ENCODE results near the gene BTBD16. TPM values are rescaled to one million over a fixed set of nuclear protein-coding genes. Genes with fewer than 3 reads are reported as not detected.

The BTBD16 gene
- total and polyA plus RNA-seq, 7 experiments from 2014 or later, result not detected

DNA sequence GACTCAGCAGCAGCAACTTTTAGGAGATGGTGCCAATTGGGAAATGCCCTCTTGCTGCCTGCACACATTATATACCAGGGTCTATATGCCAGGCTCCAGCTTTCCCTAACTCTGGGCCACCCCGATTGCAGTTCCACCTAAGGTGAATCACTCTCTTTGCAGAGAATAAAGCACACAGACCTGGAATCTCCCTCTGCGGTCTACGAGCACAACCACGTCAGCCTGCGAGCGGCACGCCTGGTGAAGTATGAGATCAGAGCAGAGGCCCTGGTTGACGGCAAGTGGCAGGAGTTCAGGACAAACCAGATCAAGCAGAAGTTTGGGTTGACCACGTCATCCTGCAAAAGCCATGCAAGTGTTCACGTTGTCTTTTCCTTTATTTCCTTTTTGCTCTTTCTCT, 65.2 kb downstream of the BTBD16 start:
- CTCF ChIA-PET, result no interaction called here
- Histone ChIP-seq H3K36me3 (ENCODE audit: control insufficient read depth in 2 of 3, insufficient read depth in 3 of 3, low read length in 3 of 3) (no peaks in the 10 kb centered on the region), H3K4me3 (ENCODE audit: low read length) (no peak overlapping the region), H3K4me1 (ENCODE audit: control insufficient read depth in 2 of 2, insufficient read depth in 2 of 2, low read length in 2 of 2) (no peaks in the 10 kb centered on the region), H3K27me3 (ENCODE audit: control insufficient read depth in 2 of 2, insufficient read depth in 2 of 2, low read length in 2 of 2) (no peaks in the 10 kb centered on the region), H3K9me3 (ENCODE audit: control insufficient read depth in 2 of 3, low read length in 3 of 3) (no peaks in the 10 kb centered on the region), H3K27ac (ENCODE audit: low read depth, low read length) (no peak overlapping the region)
- Mint-ChIP-seq H3K9me3 (no peaks in the 10 kb centered on the region), H3K27me3 (peaks cover 0 to 19% (median 9%) of the 10 kb centered on the region in 5 donors), H3K4me1 (peaks cover 0 to 2% (median 0%) of the 10 kb centered on the region in 7 donors), H3K4me3 (no peak overlapping the region), H3K36me3 (peaks cover 0 to 3% (median 0%) of the 10 kb centered on the region in 5 donors), H3K27ac (no peak overlapping the region)
- DNase-seq, result no peak
- POLR2A ChIA-PET, result interaction anchor here (0.8 kb wide), 1 partner anchor 95 kb away, joined by 3 read pairs; no protein-coding TSS in a partner anchor
- no peak for ATAC-seq
- intact Hi-C loops (cut with micrococcal nuclease), result no loop called here

DNA sequence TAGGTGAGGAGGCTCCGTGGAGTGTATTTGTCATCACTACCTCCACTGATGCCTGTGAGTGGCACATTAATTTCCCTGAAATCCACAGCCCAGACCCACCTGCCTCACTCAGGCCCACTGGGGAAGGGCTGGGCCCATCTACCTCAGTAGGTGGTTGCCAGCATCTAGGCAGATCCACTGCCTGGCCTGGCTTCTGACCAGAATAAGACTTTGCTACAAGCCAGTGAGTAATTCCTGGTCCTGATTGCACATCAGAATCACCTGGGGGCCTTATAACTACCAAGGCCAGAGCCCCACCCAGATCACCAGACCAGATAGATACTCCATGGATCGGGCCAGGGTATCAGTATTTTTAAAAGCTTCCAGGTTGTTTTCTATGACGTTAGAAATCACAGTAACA, 65.9 kb downstream of the BTBD16 start:
- H3K4me1 Mint-ChIP-seq, result peaks cover 0 to 2% (median 0%) of the 10 kb centered on the region in 7 donors
- H3K27me3 Mint-ChIP-seq, result peaks cover 0 to 13% (median 3%) of the 10 kb centered on the region in 5 donors
- ChIA-PET POLR2A (no interaction called here), CTCF (interaction anchor here (8.7 kb wide), 1 partner anchor 97 kb away, joined by 131 read pairs; no protein-coding TSS in a partner anchor)
- H3K27ac ChIP-seq (ENCODE audit: low read depth, low read length), result no peak overlapping the region
- no peak overlapping the region for H3K27ac Mint-ChIP-seq
- no peaks in the 10 kb centered on the region for H3K27me3 ChIP-seq (ENCODE audit: control insufficient read depth in 2 of 2, insufficient read depth in 2 of 2, low read length in 2 of 2)
- no peak for DNase-seq
- no peaks in the 10 kb centered on the region for H3K9me3 Mint-ChIP-seq
- no peak for ATAC-seq
- H3K4me1 ChIP-seq (ENCODE audit: control insufficient read depth in 2 of 2, insufficient read depth in 2 of 2, low read length in 2 of 2), result no peaks in the 10 kb centered on the region
- peaks cover 0 to 3% (median 0%) of the 10 kb centered on the region in 5 donors for H3K36me3 Mint-ChIP-seq
- no peak overlapping the region for H3K4me3 ChIP-seq (ENCODE audit: low read length)
- no peaks in the 10 kb centered on the region for H3K36me3 ChIP-seq (ENCODE audit: control insufficient read depth in 2 of 3, insufficient read depth in 3 of 3, low read length in 3 of 3)
- no peaks in the 10 kb centered on the region for H3K9me3 ChIP-seq (ENCODE audit: control insufficient read depth in 2 of 3, low read length in 3 of 3)
- intact Hi-C loops (cut with micrococcal nuclease), result no loop called here
- no peak overlapping the region for H3K4me3 Mint-ChIP-seq

DNA sequence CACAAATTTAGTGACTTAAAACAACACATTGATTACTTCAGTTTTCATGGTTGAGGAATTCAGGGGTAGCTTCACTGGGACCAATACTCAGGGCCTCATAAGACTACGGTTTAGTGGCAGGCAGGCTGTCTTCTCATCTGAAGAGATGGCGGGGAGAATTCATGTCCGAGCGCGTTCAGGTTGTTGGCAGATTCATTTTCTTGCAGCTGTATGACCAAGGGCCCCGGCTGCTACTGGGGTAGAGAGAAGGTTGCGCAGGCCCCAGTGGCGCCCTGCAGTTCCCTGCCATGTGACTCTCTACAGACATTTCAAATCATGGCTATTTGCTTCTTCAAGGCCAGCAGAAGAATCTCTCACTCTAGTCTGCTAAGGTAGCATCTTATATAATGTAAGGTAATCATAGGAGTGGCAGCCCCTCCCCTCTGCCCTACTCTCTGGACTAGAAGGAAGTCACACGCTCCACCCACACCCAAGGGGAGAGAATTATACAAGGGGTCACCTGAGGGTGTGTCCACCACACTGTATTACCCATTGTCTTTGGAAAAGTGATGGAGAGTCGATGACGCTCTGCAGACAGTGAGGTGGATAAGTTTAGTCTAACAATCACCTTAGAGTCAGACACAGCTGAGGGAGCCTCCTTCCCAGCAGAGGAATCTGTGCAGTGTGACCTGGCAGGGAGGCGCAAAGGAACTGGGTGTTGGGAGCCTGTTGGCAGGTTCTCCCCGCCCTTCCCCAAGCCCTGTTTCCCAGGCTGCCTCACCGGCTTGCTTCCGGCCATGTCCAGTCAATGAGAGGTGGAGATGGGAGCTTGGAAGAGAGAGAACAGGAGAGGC, 67.7 kb downstream of the BTBD16 start:
- DNase-seq, result no peak
- Histone ChIP-seq H3K4me3 (ENCODE audit: low read length) (no peak overlapping the region), H3K27me3 (ENCODE audit: control insufficient read depth in 2 of 2, insufficient read depth in 2 of 2, low read length in 2 of 2) (no peaks in the 10 kb centered on the region), H3K4me1 (ENCODE audit: control insufficient read depth in 2 of 2, insufficient read depth in 2 of 2, low read length in 2 of 2) (no peaks in the 10 kb centered on the region), H3K27ac (ENCODE audit: low read depth, low read length) (no peak overlapping the region), H3K36me3 (ENCODE audit: control insufficient read depth in 2 of 3, insufficient read depth in 3 of 3, low read length in 3 of 3) (no peaks in the 10 kb centered on the region), H3K9me3 (ENCODE audit: control insufficient read depth in 2 of 3, low read length in 3 of 3) (no peaks in the 10 kb centered on the region)
- Mint-ChIP-seq H3K36me3 (peaks cover 0 to 3% (median 0%) of the 10 kb centered on the region in 5 donors), H3K27me3 (peaks cover 0 to 9% (median 0%) of the 10 kb centered on the region in 5 donors), H3K9me3 (no peaks in the 10 kb centered on the region), H3K4me3 (no peak overlapping the region), H3K4me1 (peaks cover 0 to 8% (median 6%) of the 10 kb centered on the region in 7 donors), H3K27ac (no peak overlapping the region)
- intact Hi-C loops (cut with micrococcal nuclease), result no loop called here
- no peak for ATAC-seq
- ChIA-PET CTCF (interaction anchor here (8.7 kb wide), 1 partner anchor 95 kb away, joined by 131 read pairs; no protein-coding TSS in a partner anchor), POLR2A (interaction anchor here (0.6 to 1.4 kb wide), 2 partner anchors 85 to 95 kb away, joined by 4 to 5 read pairs; no protein-coding TSS in a partner anchor)

DNA sequence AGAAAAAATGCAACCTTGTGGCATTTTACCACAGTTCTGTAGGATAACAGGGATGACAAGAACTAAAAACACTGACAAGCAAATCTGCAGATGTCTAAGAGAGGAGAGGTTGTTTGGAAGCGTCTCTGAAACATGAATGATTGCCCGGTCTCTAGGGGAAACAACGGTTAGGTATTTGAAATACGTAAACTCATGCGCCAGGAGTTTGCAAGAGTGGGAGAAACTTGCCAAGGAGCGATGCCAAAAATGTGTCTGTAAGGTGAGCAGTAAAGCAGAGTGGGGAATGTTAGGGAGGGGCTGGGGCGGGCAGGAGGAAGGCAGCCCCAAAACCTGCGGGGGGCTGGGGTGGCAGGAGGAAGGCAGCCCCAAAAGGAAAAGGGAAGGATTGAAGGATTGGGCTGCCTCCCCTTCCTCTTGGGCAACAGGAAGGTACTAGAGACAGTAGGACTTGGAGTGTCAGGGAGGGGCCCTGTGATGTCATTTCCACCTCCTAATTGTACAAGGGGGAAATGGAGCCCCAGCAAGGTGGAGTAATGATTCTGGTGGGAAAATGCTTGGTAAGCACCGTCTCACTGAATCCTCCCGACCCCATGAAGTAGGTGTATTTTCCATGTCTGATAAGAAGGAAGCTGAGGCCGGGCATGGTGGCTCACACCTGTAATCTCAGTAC, 70.2 kb downstream of the BTBD16 start:
- Histone ChIP-seq H3K4me3 (ENCODE audit: low read length) (no peak overlapping the region), H3K9me3 (ENCODE audit: control insufficient read depth in 2 of 3, low read length in 3 of 3) (no peaks in the 10 kb centered on the region), H3K27me3 (ENCODE audit: control insufficient read depth in 2 of 2, insufficient read depth in 2 of 2, low read length in 2 of 2) (no peaks in the 10 kb centered on the region), H3K4me1 (ENCODE audit: control insufficient read depth in 2 of 2, insufficient read depth in 2 of 2, low read length in 2 of 2) (no peaks in the 10 kb centered on the region), H3K27ac (ENCODE audit: low read depth, low read length) (no peak overlapping the region), H3K36me3 (ENCODE audit: control insufficient read depth in 2 of 3, insufficient read depth in 3 of 3, low read length in 3 of 3) (no peaks in the 10 kb centered on the region)
- peaks cover 0 to 7% (median 0%) of the 10 kb centered on the region in 5 donors for H3K27me3 Mint-ChIP-seq
- H3K9me3 Mint-ChIP-seq, result peaks cover 0 to under 1% (median 0%) of the 10 kb centered on the region in 11 donors
- ChIA-PET CTCF (interaction anchor here (1.1 to 8.7 kb wide), 3 partner anchors 42 to 224 kb away, joined by 3 to 131 read pairs (median 4); no protein-coding TSS in a partner anchor), POLR2A (no interaction called here)
- ATAC-seq (no peak), DNase-seq (no peak)
- H3K36me3 Mint-ChIP-seq, result no peaks in the 10 kb centered on the region
- peaks cover 0 to 8% (median 6%) of the 10 kb centered on the region in 7 donors for H3K4me1 Mint-ChIP-seq
- H3K4me3 Mint-ChIP-seq, result no peak overlapping the region
- H3K27ac Mint-ChIP-seq, result peak overlapping the region in 2 of 9 donors; percentile 67 to 75
- intact Hi-C loops (cut with micrococcal nuclease), result no loop called here

DNA sequence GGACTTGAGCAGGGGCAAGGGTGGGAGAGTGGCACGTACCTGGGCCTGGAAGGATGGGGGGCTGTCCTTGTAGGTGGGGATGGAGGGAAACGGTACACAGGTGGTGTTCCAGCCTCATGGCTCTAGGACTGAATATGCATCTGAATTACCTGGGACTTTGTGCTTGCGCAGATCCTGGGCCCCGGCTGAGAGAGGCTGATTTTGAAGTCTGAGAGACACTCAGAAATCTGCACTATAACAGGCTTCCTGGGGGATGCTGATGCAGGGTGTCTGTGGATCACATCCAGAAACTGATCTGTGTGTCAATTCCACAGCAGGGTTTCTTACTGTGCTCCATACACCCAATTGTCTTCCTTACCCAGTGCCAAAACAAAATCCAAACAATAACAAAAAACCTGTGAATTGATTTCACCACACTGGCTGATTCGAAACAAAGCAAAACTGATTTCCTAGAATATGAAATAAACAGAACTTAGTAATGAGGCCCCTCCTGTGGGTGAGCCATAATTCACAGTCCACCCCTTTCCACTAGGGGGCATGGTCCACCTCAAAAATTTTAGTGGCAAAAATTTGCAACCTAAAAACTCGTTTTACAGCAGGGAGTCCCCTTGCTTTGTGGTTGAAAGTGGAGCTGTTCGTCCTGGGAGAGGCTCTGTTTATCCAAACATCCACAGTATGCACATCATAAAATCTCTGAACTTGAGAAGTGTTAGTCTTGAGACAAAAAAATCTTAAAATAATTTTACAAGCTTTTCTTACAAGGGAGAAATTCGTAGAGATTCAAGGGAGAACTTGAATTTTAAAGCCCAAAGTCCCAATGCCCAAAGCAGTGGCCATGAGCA, 71.4 kb downstream of the BTBD16 start:
- peak overlapping the region in 1 of 10 donors; percentile 57 for H3K4me3 Mint-ChIP-seq
- H3K27me3 Mint-ChIP-seq, result peaks cover 0 to 7% (median 0%) of the 10 kb centered on the region in 5 donors
- ChIA-PET CTCF (interaction anchor here (0.7 to 8.7 kb wide), 19 partner anchors 9 to 227 kb away, joined by 3 to 131 read pairs (median 4); partner anchors contain the start of genes DMBT1 and PLEKHA1), POLR2A (interaction anchor here (1.3 kb wide), 1 partner anchor 40 kb away, joined by 3 read pairs; no protein-coding TSS in a partner anchor)
- H3K4me3 ChIP-seq (ENCODE audit: low read length), result no peak overlapping the region
- H3K4me1 ChIP-seq (ENCODE audit: control insufficient read depth in 2 of 2, insufficient read depth in 2 of 2, low read length in 2 of 2), result no peaks in the 10 kb centered on the region
- H3K27ac Mint-ChIP-seq, result peak overlapping the region in 4 of 9 donors; percentile 12 to 75 (median 42)
- intact Hi-C loops (cut with micrococcal nuclease), result loop anchor here (1.0 to 2.0 kb wide), 6 partner anchors 32 to 362 kb away; partner anchors contain the start of gene PLEKHA1 (in 1 of the 2)
- H3K36me3 Mint-ChIP-seq, result no peaks in the 10 kb centered on the region
- DNase-seq (peak in 8 of 9 donors; percentile 33 to 78 (median 66)), ATAC-seq (peak; percentile 80)
- H3K27ac ChIP-seq (ENCODE audit: low read depth, low read length), result no peak overlapping the region
- peaks cover 0 to 8% (median 6%) of the 10 kb centered on the region in 7 donors for H3K4me1 Mint-ChIP-seq
- no peaks in the 10 kb centered on the region for H3K36me3 ChIP-seq (ENCODE audit: control insufficient read depth in 2 of 3, insufficient read depth in 3 of 3, low read length in 3 of 3)
- H3K27me3 ChIP-seq (ENCODE audit: control insufficient read depth in 2 of 2, insufficient read depth in 2 of 2, low read length in 2 of 2), result no peaks in the 10 kb centered on the region
- no peaks in the 10 kb centered on the region for H3K9me3 ChIP-seq (ENCODE audit: control insufficient read depth in 2 of 3, low read length in 3 of 3)
- peaks cover 0 to 2% (median 0%) of the 10 kb centered on the region in 11 donors for H3K9me3 Mint-ChIP-seq
